ENCODE data around the gene SNAI3.

- TF ChIP-seq CTCF (IDR thresholded peaks at IDR 0.05) (no peak), TEAD4 (CRISPR knock-in tag; IDR thresholded peaks at IDR 0.05) (no peak), GTF2I (CRISPR knock-in tag; conservative IDR thresholded peaks at IDR 0.05) (no peak), FOXK1 (CRISPR knock-in tag; IDR thresholded peaks at IDR 0.05) (no peak), ATF1 (CRISPR knock-in tag; IDR thresholded peaks at IDR 0.05) (no peak), ATF3 (CRISPR knock-in tag; conservative IDR thresholded peaks at IDR 0.05) (no peak), FOXJ3 (CRISPR knock-in tag; IDR thresholded peaks at IDR 0.05; ENCODE audit: borderline replicate concordance) (no peak), ZNF263 (CRISPR knock-in tag; IDR thresholded peaks at IDR 0.05; ENCODE audit: low read depth) (no peak)
Measured at GRCh38 chr16:88727871-88728270, 41.6 kb upstream of the SNAI3 start.
